Liver (tissue), 9 donors: ENCODE measurements around the gene SNX14. TPM values are rescaled to one million over a fixed set of nuclear protein-coding genes. Genes with fewer than 3 reads are reported as not detected.

Source experiments
- DNase-seq: peaks from one replicate; pipeline ENCODE4 v3.0.0-alpha.2; 2017; ENCODE audit warnings: low spot score
- H3K27ac ChIP-seq, 2 donors: one replicate each; pipeline ENCODE4 v1.7.0; 2013; ENCODE audit warnings: inconsistent platforms in 2 of 2, low read length in 2 of 2, control low read depth in 1 of 2, low read depth in 1 of 2, mild to moderate bottlenecking in 1 of 2
- H3K27me3 ChIP-seq, 4 donors: one replicate each; pipeline versions ENCODE4 v1.6.1 to v1.7.0; 2013; ENCODE audit warnings: low read length in 3 of 4, inconsistent platforms in 1 of 4, mild to moderate bottlenecking in 1 of 4, moderate library complexity in 1 of 4; ENCODE audit not compliant: control insufficient read depth in 4 of 4, insufficient read depth in 4 of 4
- H3K36me3 ChIP-seq, 4 donors: one replicate each; pipeline versions ENCODE4 v1.6.1 to v1.7.0; 2013; ENCODE audit warnings: low read length in 3 of 4, mild to moderate bottlenecking in 3 of 4, low read depth in 1 of 4, moderate library complexity in 1 of 4; ENCODE audit not compliant: control insufficient read depth in 4 of 4, insufficient read depth in 3 of 4
- H3K4me1 ChIP-seq, 4 donors: one replicate each; pipeline versions ENCODE4 v1.6.1 to v1.7.0; 2013; ENCODE audit warnings: low read length in 3 of 4, mild to moderate bottlenecking in 3 of 4, moderate library complexity in 1 of 4; ENCODE audit not compliant: control insufficient read depth in 4 of 4, insufficient read depth in 4 of 4
- H3K4me3 ChIP-seq, 3 donors: one replicate each; pipeline versions ENCODE4 v1.6.1 to v1.7.0; 2013; ENCODE audit warnings: low read length in 3 of 3, control low read depth in 1 of 3, low read depth in 1 of 3, mild to moderate bottlenecking in 1 of 3
- H3K9ac ChIP-seq, 2 donors: one replicate each; pipeline ENCODE4 v1.7.0; 2013; ENCODE audit warnings: low read length in 2 of 2, mild to moderate bottlenecking in 2 of 2, moderate library complexity in 2 of 2, control low read depth in 1 of 2, low read depth in 1 of 2
- H3K9me3 ChIP-seq, 4 donors: one replicate each; pipeline versions ENCODE4 v1.6.1 to v1.7.0; 2013; ENCODE audit warnings: low read length in 3 of 4; ENCODE audit not compliant: control insufficient read depth in 4 of 4
- ATF3 ChIP-seq: IDR thresholded peaks from 2 replicates; pipeline ENCODE4 v1.6.1; 2016; ENCODE audit warnings: antibody characterized with exemption
- CTCF ChIP-seq: fragments of 150-350 bp; IDR thresholded peaks from 2 replicates; pipeline ENCODE4 v1.5.1; 2017; ENCODE audit warnings: improper control_type of control experiment, low read depth, low read length; ENCODE audit not compliant: missing input control
- EGR1 ChIP-seq, 2 donors: IDR thresholded peaks; 2 replicates each; pipeline ENCODE4 v1.6.1; 2016 to 2018; ENCODE audit warnings: antibody characterized with exemption in 2 of 2, low read depth in 2 of 2
- FOXA1 ChIP-seq: IDR thresholded peaks from 2 replicates; pipeline ENCODE4 v1.6.1; 2016; ENCODE audit warnings: antibody characterized with exemption
- FOXA2 ChIP-seq: IDR thresholded peaks from 2 replicates; pipeline ENCODE4 v1.6.1; 2016; ENCODE audit warnings: antibody characterized with exemption
- GABPA ChIP-seq, 2 donors: IDR thresholded peaks in 1 of 2; conservative IDR thresholded peaks in 1 of 2; 2 replicates each; pipeline ENCODE4 v1.6.1; 2016; ENCODE audit warnings: antibody characterized with exemption in 2 of 2, mild to moderate bottlenecking in 1 of 2, moderate library complexity in 1 of 2
- HNF4A ChIP-seq, 2 donors: conservative IDR thresholded peaks; 2 replicates each; pipeline ENCODE4 v1.6.1; 2016; ENCODE audit warnings: antibody characterized with exemption in 2 of 2, mild to moderate bottlenecking in 2 of 2
- HNF4G ChIP-seq: IDR thresholded peaks from 2 replicates; pipeline ENCODE4 v1.6.1; 2016; ENCODE audit warnings: antibody characterized with exemption
- JUND ChIP-seq, 2 donors: IDR thresholded peaks; 2 replicates each; pipeline ENCODE4 v1.6.1; 2016; ENCODE audit warnings: antibody characterized with exemption in 2 of 2
- MAX ChIP-seq: IDR thresholded peaks from 2 replicates; pipeline ENCODE4 v1.6.1; 2016; ENCODE audit warnings: antibody characterized with exemption
- NR2F2 ChIP-seq: IDR thresholded peaks from 2 replicates; pipeline ENCODE4 v1.6.1; 2016; ENCODE audit warnings: antibody characterized with exemption
- RAD21 ChIP-seq, 2 donors: IDR thresholded peaks; 2 replicates each; pipeline ENCODE4 v1.6.1; 2016; ENCODE audit warnings: antibody characterized with exemption in 2 of 2, mild to moderate bottlenecking in 2 of 2
- RXRA ChIP-seq, 2 donors: IDR thresholded peaks; 2 replicates each; pipeline ENCODE4 v1.6.1; 2017 to 2018; ENCODE audit warnings: antibody characterized with exemption in 2 of 2, mild to moderate bottlenecking in 1 of 2
- SP1 ChIP-seq: IDR thresholded peaks from 2 replicates; pipeline ENCODE4 v1.6.1; 2018; ENCODE audit warnings: antibody characterized with exemption, mild to moderate bottlenecking
- TAF1 ChIP-seq: conservative IDR thresholded peaks from 2 replicates; pipeline ENCODE4 v1.6.1; 2016; ENCODE audit warnings: antibody characterized with exemption, mild to moderate bottlenecking
- YY1 ChIP-seq: IDR thresholded peaks from 2 replicates; pipeline ENCODE4 v1.6.1; 2016; ENCODE audit warnings: antibody characterized with exemption, mild to moderate bottlenecking
- ZBTB33 ChIP-seq: IDR thresholded peaks from 2 replicates; pipeline ENCODE4 v1.6.1; 2016; ENCODE audit warnings: antibody characterized with exemption
- WGBS: extraction: QIAGEN DNeasy Blood & Tissue Kit; methylation state at CpG from one replicate; pipeline ENCODE4 v1.1.7; 2013; 5-methylcytosine and 5-hydroxymethylcytosine counted together
- polyA plus RNA-seq, 2 donors: library from polyadenylated mRNA; stranded (reverse) in 1 of 2; unstranded in 1 of 2; fragments of 200-250 nt in 1 of 2; fragments of >200 nt in 1 of 2; fragmentation: Nextera tagmentation in 1 of 2; extraction: Ambion mirVana in 1 of 2; gene quantifications; one replicate each; pipeline versions ENCODE4 v1.2.1 to v1.2.3, GENCODE V29; 2013 to 2015
- total RNA-seq, 2 donors: library from RNA; depleted of rRNA; stranded (reverse); fragments of >200 nt; gene quantifications; one replicate each; pipeline ENCODE4 v1.2.3, GENCODE V29; 2014
- TF ChIP-seq, protein P1 (sequence below): IDR thresholded peaks from 2 replicates; pipeline ENCODE4 v1.6.1; 2016; ENCODE audit warnings: antibody characterized with exemption, mild to moderate bottlenecking
- donor health status: healthy.
- donor health status: healthy.
- donor health status: healthy.
- donor health status: healthy.
- donor health status: healthy.

The SNX14 gene
- total and polyA plus RNA-seq, 4 donors: 30.5 to 79.1 (median 52.7) TPM

DNA sequence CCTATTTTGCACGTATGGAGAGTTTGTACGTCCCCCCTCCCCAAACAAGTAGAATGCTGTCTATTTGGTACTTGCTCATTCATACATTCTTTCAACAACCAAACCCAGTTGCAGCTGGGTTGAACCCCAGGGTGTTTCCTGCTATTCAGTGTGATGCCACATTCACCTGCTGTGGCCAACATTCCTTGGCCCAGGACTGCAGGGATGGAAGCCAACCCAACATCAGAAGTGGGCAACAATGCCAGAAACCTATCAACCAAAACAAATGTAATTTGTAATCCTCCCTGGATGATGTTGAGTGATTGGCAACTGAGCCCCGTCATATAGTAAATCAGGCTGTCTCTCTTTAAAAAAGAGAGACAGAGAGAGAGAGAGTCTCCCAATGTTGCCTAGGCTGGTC is 134.9 kb downstream of the SNX14 start (continued):
- TF ChIP-seq ATF3 (no peak), JUND (IDR thresholded peaks at IDR 0.05) (no peak)

DNA sequence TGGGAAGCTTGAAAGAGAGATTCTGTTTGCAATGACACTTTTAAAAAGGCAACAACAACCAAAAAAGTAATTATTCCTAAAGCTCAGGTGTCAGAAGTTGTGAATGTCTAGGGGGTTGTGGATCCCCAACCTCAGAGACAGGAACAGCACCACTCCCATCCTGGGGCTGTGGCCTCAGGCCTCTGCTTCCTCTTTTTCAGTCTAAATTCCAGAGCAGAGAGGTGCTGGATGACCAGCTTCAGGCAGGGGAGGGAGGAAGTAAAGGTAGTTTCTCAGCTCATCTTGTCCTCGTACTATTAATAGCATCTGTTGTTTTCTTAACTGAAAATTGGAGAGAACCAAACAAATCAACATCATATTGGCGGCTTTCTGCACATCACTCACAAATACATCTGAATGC is 135.5 kb downstream of the SNX14 start:
- H3K4me3 ChIP-seq: no peak overlapping the region
- H3K27me3 ChIP-seq: no peaks in the 10 kb centered on the region
- peaks cover 0 to 3% (median 0%) of the 10 kb centered on the region in 4 donors for H3K36me3 ChIP-seq
- no peak overlapping the region for H3K27ac ChIP-seq
- no peak for DNase-seq
- no peak overlapping the region for H3K9ac ChIP-seq
- H3K4me1 ChIP-seq: peaks cover 16 to 60% (median 43%) of the 10 kb centered on the region in 4 donors
- 46% methylated on average over 2 of the region's 2 CpGs for WGBS
- TF ChIP-seq FOXA2: no peak
- no peak for TF ChIP-seq RXRA (IDR thresholded peaks at IDR 0.05)
- TF ChIP-seq TAF1: no peak
- TF ChIP-seq ZBTB33: no peak
- no peak for TF ChIP-seq JUND (IDR thresholded peaks at IDR 0.05)
- TF ChIP-seq ATF3: no peak
- TF ChIP-seq CTCF: no peak
- TF ChIP-seq HNF4A (conservative IDR thresholded peaks at IDR 0.05): no peak
- no peak for TF ChIP-seq FOXA1
- no peak for TF ChIP-seq GABPA (IDR thresholded peaks at IDR 0.05 in 1 of 2, conservative IDR thresholded peaks at IDR 0.05 in 1 of 2)
- TF ChIP-seq EGR1 (IDR thresholded peaks at IDR 0.05; ENCODE audit: low read depth in 2 of 2): no peak
- no peak for TF ChIP-seq YY1
- no peak for TF ChIP-seq MAX
- TF ChIP-seq HNF4G: no peak
- TF ChIP-seq SP1: no peak
- TF ChIP-seq RAD21 (IDR thresholded peaks at IDR 0.05): no peak
- TF ChIP-seq, protein P1, sequence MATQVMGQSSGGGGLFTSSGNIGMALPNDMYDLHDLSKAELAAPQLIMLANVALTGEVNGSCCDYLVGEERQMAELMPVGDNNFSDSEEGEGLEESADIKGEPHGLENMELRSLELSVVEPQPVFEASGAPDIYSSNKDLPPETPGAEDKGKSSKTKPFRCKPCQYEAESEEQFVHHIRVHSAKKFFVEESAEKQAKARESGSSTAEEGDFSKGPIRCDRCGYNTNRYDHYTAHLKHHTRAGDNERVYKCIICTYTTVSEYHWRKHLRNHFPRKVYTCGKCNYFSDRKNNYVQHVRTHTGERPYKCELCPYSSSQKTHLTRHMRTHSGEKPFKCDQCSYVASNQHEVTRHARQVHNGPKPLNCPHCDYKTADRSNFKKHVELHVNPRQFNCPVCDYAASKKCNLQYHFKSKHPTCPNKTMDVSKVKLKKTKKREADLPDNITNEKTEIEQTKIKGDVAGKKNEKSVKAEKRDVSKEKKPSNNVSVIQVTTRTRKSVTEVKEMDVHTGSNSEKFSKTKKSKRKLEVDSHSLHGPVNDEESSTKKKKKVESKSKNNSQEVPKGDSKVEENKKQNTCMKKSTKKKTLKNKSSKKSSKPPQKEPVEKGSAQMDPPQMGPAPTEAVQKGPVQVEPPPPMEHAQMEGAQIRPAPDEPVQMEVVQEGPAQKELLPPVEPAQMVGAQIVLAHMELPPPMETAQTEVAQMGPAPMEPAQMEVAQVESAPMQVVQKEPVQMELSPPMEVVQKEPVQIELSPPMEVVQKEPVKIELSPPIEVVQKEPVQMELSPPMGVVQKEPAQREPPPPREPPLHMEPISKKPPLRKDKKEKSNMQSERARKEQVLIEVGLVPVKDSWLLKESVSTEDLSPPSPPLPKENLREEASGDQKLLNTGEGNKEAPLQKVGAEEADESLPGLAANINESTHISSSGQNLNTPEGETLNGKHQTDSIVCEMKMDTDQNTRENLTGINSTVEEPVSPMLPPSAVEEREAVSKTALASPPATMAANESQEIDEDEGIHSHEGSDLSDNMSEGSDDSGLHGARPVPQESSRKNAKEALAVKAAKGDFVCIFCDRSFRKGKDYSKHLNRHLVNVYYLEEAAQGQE: no peak
- no peak for TF ChIP-seq NR2F2
- H3K9me3 ChIP-seq: no peaks in the 10 kb centered on the region
